Measurements from ENCODE around the gene RNF112.

RNF112 gene

DNA sequence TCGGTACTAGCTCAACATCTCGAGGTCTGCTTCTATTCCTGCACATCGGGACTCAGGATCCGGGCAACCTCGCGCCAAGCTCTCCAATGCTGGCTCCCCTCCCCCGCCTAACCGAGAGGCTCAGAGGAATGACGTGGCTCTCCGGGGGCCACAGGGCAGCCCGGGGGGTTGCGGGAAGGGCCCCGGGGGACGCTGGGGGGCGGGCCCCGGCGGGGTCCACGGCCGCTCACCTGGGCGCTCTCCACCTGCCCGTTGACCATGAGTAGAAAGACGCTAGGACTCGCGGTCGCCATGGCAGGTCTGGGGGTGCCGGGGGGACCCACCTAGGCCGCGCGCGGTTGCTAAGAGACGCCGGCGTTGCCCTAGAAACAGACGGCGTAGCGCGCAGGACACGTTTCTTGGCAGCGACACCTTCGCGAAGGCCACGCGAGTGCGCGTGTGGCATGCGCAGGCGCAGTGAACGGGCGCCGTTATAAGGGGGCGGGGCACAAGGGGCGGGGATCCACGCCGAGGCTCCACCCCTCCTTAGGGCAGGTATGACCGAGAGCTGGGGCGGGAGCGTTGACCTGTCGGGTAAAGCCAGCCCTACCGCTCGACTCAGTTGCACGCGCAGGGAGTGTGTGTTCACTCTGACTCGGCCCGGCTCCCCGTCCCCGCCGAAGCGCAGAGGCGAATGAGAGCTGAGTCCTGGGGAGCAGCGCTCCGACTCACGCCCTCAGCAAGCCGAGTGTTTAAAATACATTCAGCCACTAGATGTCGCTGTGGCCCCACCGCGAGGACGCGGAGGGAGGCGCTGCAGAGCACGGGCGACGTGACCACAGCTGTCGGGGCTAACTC, 48.5 kb upstream of the RNF112 start, which contains the start of gene B9D1:
Gene B9D1, minus strand, starts transcription at position 447 of the 837 bp plus-strand sequence. Its CDS starts 154 bp downstream, at position 293.
- H3K36me3 ChIP-seq (ENCODE audit: insufficient read depth, low read length) = no peaks in the 10 kb centered on the region
- no peaks in the 10 kb centered on the region for H3K4me1 ChIP-seq (ENCODE audit: insufficient read depth, low read length, poor library complexity, severe bottlenecking)
- H3K9ac ChIP-seq (ENCODE audit: low read depth, low read length, poor library complexity, severe bottlenecking) = no peak within 1 kb of the TSS
- no peaks in the 10 kb centered on the region for H3K79me2 ChIP-seq (ENCODE audit: insufficient read depth, low read length)
- peak within 1 kb of the TSS; percentile 74 for H3K4me3 ChIP-seq (ENCODE audit: low read length, poor library complexity, severe bottlenecking)
- H3K4me2 ChIP-seq (ENCODE audit: low read depth, low read length, poor library complexity, severe bottlenecking) = peak within 1 kb of the TSS; percentile 72
- no peaks in the 10 kb centered on the region for H3K27me3 ChIP-seq (ENCODE audit: insufficient read depth, low read length, poor library complexity, severe bottlenecking)
- no peaks in the 10 kb centered on the region for H3F3A ChIP-seq (ENCODE audit: low read depth)
- no peaks in the 10 kb centered on the region for H3K9me2 ChIP-seq (replicated peaks; ENCODE audit: low read depth, low read length)
- H4K20me1 ChIP-seq (ENCODE audit: insufficient read depth, low read length, poor library complexity, severe bottlenecking) = no peaks in the 10 kb centered on the region
- no peak for TF ChIP-seq EZH2phosphoT487 (IDR thresholded peaks at IDR 0.05; ENCODE audit: borderline replicate concordance)
- TF ChIP-seq, protein P1, sequence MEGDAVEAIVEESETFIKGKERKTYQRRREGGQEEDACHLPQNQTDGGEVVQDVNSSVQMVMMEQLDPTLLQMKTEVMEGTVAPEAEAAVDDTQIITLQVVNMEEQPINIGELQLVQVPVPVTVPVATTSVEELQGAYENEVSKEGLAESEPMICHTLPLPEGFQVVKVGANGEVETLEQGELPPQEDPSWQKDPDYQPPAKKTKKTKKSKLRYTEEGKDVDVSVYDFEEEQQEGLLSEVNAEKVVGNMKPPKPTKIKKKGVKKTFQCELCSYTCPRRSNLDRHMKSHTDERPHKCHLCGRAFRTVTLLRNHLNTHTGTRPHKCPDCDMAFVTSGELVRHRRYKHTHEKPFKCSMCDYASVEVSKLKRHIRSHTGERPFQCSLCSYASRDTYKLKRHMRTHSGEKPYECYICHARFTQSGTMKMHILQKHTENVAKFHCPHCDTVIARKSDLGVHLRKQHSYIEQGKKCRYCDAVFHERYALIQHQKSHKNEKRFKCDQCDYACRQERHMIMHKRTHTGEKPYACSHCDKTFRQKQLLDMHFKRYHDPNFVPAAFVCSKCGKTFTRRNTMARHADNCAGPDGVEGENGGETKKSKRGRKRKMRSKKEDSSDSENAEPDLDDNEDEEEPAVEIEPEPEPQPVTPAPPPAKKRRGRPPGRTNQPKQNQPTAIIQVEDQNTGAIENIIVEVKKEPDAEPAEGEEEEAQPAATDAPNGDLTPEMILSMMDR (conservative IDR thresholded peaks at IDR 0.05; ENCODE audit: low read length) = peak; percentile 95
- peak within 1 kb of the TSS; percentile 92 for H2AFZ ChIP-seq (ENCODE audit: low read length)
- no peaks in the 10 kb centered on the region for H3K9me3 ChIP-seq (ENCODE audit: insufficient read depth, low read depth, low read length)

DNA sequence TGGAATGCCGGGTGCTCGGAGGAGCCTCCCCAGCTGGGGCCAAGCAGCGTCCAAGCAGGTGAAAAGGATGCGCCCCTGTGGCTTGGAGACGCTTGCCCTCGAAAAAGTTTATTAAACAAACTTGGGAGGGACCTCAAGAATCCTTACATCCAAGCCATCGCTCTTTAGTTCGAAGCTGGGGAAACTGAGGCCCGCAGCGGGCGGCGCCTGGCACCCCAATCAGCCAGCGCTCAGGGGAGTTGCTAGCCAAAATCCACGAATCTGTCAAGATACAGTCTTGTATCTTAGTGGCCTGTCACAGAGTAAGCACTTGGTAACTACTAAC, 48.0 kb upstream of the RNF112 start:
- H3K4me1 ChIP-seq (ENCODE audit: insufficient read depth, low read length, poor library complexity, severe bottlenecking) = no peaks in the 10 kb centered on the region
- H3K9me3 ChIP-seq (ENCODE audit: insufficient read depth, low read depth, low read length) = no peaks in the 10 kb centered on the region
- no peaks in the 10 kb centered on the region for H3F3A ChIP-seq (ENCODE audit: low read depth)
- no peaks in the 10 kb centered on the region for H3K36me3 ChIP-seq (ENCODE audit: insufficient read depth, low read length)
- TF ChIP-seq EZH2phosphoT487 (IDR thresholded peaks at IDR 0.05; ENCODE audit: borderline replicate concordance) = no peak
- TF ChIP-seq, protein P1 (conservative IDR thresholded peaks at IDR 0.05; ENCODE audit: low read length) = no peak; the same call in 1 of the 2 replicates
- peak overlapping the region; percentile 74 for H3K4me3 ChIP-seq (ENCODE audit: low read length, poor library complexity, severe bottlenecking)
- H3K79me2 ChIP-seq (ENCODE audit: insufficient read depth, low read length) = no peaks in the 10 kb centered on the region
- no peaks in the 10 kb centered on the region for H3K9me2 ChIP-seq (replicated peaks; ENCODE audit: low read depth, low read length)
- no peak overlapping the region for H3K9ac ChIP-seq (ENCODE audit: low read depth, low read length, poor library complexity, severe bottlenecking)
- H3K27me3 ChIP-seq (ENCODE audit: insufficient read depth, low read length, poor library complexity, severe bottlenecking) = no peaks in the 10 kb centered on the region
- H4K20me1 ChIP-seq (ENCODE audit: insufficient read depth, low read length, poor library complexity, severe bottlenecking) = no peaks in the 10 kb centered on the region
- peak overlapping the region; percentile 92 for H2AFZ ChIP-seq (ENCODE audit: low read length)
- H3K4me2 ChIP-seq (ENCODE audit: low read depth, low read length, poor library complexity, severe bottlenecking) = peak overlapping the region; percentile 72

DNA sequence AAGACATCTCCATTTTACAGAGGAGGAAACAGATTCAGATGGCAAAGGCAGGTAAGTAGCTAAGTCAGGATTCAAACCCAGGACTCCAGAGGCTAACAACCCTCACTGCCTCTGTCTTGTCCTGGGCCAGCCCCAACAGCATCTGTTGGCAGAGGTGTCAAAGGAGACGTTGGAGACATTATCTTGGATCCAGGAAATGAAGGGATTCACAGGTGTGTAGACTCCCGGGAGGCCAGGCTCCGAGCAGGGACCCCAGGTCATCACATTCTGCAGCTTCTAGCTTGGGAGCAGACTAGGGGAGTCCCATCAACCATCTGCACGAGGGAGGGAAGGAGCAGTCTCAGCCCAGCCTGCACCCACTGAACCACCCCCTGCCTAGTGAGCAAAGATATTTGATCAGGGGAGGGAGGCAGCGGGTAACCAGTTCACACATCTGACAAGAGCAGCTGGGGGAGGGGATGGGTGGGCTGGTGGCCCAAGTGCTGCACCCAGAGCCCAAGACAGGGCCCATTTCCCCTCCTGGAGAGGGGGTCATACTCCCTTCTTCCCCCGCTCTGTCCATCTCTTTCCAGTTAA, 47.5 kb upstream of the RNF112 start:
- H3F3A ChIP-seq (ENCODE audit: low read depth) = no peaks in the 10 kb centered on the region
- H2AFZ ChIP-seq (ENCODE audit: low read length) = peak overlapping the region; percentile 92
- H3K4me1 ChIP-seq (ENCODE audit: insufficient read depth, low read length, poor library complexity, severe bottlenecking) = no peaks in the 10 kb centered on the region
- no peaks in the 10 kb centered on the region for H3K27me3 ChIP-seq (ENCODE audit: insufficient read depth, low read length, poor library complexity, severe bottlenecking)
- no peaks in the 10 kb centered on the region for H3K79me2 ChIP-seq (ENCODE audit: insufficient read depth, low read length)
- H3K9ac ChIP-seq (ENCODE audit: low read depth, low read length, poor library complexity, severe bottlenecking) = no peak overlapping the region
- no peaks in the 10 kb centered on the region for H3K36me3 ChIP-seq (ENCODE audit: insufficient read depth, low read length)
- H3K9me2 ChIP-seq (replicated peaks; ENCODE audit: low read depth, low read length) = no peaks in the 10 kb centered on the region
- no peaks in the 10 kb centered on the region for H4K20me1 ChIP-seq (ENCODE audit: insufficient read depth, low read length, poor library complexity, severe bottlenecking)
- no peak overlapping the region for H3K4me3 ChIP-seq (ENCODE audit: low read length, poor library complexity, severe bottlenecking)
- H3K4me2 ChIP-seq (ENCODE audit: low read depth, low read length, poor library complexity, severe bottlenecking) = peak overlapping the region; percentile 72
- no peaks in the 10 kb centered on the region for H3K9me3 ChIP-seq (ENCODE audit: insufficient read depth, low read depth, low read length)
- no peak for TF ChIP-seq EZH2phosphoT487 (IDR thresholded peaks at IDR 0.05; ENCODE audit: borderline replicate concordance)

Measured in Loucy (cell line).